ENCODE data around the gene MAEA.
"Not testable (repeated sequence)": the region's sequence is repeated elsewhere in the genome, so short reads cannot be mapped to it uniquely, and the experiment has no call there.

Gene MAEA

DNA sequence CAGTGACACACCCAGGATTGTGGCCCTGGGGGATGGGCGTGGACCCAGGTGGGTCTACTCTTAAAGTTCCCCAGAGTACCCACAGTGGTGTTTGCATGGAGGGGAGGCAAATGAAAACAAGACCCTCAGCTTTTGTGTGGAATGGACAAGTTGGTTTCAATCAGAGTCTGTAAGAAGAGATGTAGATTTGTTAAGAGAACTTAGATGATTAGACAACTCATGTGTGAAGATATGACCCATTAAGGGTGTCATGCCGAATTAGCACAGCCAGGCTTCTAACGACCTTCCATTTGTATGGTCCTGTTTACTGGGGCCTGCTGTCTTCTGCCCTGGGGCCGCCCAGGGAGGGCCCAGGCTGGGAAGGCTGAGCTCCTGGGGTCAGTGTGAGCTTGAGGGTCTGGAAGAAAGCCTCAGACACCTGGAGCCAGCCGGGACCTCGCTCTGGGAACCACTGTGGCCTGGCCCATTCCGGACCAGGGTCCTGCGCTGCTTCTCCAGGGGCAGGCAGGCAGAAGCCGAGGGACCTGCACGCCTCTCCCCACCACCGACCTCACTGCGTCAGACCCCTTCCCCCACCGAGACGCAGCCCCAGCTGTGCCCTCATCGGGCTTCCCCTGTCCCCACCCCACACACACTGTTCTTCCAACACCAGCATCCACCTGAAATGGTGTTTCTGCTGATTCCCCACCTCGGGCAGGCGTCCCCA lies 77.7 kb downstream of the MAEA start:
- DNase-seq (ENCODE audit: low read depth) = no peak

DNA sequence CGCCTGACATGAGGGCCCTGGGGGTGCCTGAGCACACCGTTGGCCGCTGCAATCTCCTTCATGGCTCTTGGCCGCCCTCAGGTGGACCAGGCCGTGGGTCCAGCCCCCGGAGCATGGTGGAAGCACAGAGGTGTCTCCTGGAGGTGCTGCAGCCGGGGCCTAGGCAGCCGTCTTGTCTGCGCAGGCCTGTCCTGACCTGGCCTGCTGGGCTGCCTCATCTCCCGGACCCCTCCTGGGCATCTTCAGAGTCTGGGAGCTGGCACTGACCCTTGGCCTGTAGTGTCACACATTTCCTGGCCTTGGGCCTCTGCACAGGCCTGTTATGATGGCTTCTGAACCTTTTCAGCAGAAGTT lies 78.2 kb downstream of the MAEA start:
- no peak for DNase-seq (ENCODE audit: low read depth)

DNA sequence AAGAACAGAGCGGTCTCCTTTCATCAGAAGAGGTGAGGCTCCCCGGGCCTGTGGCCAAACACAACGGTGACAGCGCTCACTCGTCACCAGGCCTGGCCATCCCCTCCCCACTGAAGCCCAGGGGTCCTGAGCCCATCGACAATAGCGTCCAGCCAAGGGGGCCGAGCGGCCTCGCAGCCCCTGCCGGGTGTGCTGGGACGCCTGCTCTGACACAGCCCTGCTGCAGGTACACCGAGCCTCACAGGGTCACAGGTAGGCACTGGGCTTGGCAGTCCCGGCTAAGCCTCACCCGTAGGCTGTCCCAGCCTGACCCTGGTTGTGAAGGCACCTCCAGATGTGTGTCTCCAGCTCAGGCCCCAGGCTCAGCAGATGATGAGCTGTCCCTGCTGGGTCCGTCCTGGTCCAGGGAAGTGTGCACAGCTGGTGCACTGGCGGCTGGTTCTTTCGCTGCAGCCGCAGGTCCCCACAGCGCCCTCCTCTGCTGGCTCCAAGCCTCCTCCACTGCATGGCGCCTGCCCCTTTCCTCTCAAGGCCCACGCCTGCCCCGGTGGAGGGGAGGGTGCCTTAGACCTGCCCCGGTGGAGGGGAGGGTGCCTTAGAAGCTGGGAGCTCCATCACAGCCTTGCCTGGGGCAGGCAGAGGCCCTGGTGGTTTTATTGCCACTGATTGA lies 78.9 kb downstream of the MAEA start:
- no peak for DNase-seq (ENCODE audit: low read depth)

DNA sequence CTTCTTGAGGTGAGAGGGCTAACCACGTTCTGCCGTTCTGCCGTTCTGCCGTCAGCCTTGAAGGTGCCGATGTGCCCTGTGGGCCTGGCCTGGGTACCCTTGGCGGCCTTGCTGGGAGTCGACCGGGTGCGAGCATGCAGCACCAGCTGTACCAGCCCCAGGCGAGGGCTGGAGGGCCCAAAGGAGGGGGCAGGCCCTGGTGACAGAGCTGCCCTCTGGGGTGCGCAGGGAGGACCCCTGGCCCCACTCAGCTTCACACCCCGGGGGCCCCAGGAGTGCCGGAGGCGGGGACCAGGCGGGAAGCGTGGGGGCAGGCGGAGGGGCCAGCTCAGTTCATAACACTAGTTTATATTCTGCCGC lies 79.4 kb downstream of the MAEA start:
- DNase-seq (ENCODE audit: low read depth) = no peak

DNA sequence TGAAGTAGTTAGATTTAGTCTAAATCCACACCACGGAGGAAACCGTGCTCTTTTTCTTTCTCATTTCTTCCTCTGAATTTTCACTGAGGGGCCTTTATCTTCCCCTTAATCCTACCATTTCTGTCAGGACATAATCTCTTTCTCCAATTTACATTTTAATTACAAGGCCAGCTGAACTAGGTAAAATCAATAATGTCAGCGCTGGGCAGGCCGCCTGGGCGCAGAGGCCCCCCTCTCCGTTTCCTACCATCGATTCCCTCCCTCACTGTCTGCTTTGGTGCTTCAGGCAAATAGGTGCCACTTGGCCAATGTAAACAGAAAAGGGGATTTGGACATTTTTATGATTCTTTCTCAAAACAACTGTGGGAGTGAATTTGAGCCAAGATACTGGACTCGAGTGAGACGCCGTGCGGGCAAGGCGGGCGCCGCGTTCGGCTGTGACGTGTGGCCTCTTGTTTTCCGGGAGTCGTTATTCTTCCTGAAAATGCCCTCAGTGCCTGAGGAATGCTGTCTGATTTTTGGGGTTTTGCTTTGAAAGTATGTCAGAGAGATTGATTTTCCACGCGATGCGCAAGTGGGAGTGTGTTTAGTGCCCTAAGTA lies 79.9 kb downstream of the MAEA start:
- DNase-seq (ENCODE audit: low read depth) = no peak

DNA sequence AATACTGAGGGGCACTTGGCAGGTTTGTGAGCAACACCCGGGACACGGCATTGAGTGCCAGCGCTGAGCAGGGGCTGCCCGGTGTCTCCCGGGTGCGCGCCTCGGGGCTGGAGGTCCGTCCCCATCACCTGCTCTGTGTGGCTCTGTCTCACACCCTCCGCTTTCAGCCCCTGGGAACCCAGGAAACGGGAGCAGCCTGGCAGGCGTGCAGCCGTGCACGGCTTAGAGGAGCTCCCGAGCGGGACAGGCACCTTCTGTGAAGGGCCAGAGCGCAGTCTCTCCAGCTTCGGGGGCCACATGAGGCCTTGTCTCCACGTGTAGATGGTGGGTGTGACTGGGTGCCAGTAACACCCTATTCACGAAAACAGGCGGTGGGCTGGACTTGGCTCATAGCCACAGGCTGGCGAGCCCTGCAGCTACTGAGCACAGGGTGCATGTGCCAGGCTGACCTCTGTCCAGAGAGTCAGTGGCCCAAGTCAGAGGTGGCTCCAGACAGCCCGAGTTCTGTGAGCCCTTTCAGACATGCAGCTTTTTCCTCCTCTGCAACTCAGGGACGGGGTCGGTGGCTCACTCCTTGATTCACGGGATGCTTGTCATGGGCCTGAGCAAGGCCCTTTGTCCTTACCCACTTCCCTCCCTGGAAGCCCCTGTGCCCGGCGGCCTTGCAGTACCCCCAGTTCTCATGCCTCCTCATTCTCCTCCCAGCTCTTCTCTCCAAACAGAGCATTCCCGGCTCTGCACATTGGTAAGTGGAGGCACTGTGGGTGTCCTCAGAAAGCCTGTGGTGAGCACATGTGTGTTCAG lies 80.8 kb downstream of the MAEA start:
- DNase-seq (ENCODE audit: low read depth) = no peak

DNA sequence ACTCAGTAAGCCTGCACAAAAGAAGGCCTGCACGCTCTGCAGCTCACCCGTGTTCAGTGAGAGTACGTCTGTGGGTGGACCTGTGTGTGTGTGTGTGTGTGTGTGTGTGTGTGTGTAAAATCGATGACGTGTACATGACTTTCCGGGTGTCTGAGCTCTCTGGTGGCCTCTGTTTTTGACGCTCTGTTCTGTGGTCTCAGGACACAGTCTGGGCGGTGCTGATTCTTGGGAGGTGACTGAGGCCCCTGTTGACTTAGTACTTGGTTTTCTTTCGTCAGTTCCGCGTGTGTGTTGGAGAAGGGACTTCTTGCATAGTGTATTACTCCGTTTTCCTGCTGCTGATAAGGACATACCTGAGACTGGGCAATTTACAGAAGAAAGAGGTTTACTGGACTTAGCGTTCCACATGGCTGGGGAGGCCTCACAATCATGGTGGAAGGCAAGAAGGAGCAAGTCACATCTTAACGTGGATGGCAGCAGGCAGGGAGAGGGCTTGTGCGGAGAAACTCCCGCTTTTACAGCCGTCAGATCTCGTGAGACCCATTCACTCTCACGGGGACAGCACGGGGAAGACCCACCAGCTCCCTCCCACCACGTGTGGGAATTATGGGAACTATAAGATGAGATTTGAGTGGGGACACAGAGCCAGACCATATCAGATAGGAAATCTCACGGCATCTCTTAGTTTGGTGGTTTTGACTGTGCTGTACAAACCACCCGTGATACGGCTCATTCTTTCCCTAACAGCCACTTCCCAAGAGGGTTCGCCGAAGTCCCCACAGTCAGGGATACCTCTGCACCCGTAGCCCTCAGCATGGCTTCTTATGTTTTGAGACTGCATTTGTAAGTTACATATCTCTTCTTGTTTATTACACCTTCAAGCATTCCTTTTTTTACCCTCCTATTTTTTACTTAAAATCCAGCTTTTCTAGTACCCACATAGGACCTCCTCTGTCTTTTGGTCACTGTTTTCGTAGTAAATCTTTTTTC lies 81.8 kb downstream of the MAEA start:
- no peak for DNase-seq (ENCODE audit: low read depth)

DNA sequence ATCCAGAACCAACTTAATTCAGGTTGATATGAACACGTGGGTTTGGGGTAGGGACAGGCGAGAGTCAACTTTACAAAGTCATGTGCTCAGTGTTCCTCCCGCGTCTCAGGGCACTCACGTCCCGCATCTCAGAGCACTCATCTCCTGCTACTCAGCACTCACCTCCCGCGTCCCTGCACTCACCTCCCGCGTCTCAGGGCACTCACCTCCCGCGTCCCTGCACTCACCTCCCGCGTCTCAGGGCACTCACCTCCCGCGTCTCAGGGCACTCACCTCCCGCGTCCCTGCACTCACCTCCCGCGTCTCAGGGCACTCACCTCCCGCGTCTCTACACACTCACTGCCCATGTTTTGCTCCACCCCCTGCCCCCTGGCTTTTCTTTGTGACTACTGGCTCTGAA lies 82.9 kb downstream of the MAEA start:
- DNase-seq (ENCODE audit: low read depth) = not testable (repeated sequence)

DNA sequence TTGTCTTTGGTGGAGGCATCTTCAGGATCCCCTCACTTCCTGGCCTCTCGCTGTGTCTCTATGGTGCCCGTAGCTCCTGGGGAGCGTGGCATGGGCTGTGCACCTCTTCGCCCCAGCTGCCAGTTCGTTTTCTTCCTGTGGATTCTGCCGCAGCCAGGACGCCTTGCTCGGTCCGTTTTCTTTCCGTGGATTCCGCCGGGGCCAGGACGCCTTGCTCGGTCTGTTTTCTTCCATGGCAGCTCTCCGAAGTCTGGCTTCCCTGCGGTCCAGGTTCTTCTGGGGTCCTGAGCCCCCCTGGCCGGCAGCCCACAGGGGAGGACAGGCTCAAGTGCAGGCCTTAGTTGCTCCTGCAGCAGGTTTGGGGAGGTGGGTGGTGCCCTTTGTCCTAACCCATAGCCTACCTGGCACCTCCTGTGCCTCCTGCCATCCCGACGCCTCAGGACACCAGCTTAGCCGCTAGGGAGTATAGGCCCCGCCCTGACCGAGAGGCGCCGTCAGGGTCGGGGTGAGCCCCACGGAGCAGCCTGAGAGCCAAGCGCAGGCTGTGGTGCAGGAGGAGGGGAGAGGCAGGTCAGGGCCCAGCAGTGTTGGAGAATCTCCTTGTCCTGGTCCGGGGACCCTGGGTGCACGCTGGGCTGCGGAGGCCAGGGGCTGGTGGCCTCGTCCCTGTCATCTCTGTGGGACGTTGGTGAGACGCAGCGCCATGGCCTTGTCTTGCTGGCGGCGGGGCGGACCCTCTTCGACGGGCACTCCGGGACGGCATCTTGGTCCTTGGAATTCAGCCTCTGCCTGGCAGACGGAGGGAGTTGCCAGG lies 84.4 kb downstream of the MAEA start:
- DNase-seq (ENCODE audit: low read depth) = no peak

DNA sequence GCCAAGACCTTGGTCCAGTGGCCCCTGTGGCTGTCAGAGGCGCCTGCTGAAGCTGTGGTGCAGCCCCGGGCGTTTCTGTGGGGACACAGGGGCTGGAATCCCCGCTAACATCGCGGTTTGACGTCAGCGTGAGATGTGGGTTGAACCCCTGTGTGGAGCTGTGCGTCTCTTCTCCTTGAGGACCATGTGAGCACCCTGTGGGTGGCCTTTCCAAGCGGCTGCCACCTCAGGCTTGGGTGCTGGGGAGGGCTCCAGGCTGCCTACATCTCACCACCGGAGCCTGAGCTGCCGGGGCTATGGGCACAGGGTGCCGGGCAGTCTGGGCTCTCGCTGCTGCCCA lies 85.0 kb downstream of the MAEA start:
- no peak for DNase-seq (ENCODE audit: low read depth)

DNA sequence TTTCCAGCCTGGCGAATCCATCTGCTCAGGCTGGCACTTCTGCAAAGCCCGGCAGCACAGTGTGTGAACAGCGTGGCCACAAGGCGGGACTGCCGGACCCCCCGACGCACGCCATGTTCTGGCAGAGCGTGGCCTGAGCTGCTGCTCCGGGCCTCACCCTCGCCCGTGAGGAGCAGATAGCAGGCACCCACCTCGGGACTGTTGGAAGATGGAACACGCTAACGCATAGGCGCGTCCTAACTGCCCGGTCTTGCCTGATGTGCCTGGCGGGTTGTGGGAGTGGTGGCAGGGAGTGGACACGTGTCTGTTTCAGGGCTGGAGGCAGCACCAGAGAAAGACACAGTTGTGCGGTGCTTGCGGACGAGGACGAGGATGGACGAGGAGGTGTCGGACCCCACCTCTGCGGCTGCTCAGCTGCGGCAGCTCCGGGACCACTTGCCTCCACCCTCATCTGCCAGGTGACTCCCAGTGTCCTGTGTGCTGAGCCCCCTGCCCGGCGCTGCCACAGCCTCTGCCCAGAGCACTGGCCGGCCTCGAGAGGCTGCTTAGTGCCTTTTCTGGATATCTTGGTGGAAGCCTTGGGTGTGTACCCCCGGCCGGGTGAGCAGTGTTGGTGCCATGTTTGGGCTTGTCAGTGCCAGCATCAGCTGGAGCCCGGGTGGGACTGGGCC lies 85.5 kb downstream of the MAEA start:
- no peak for DNase-seq (ENCODE audit: low read depth)

DNA sequence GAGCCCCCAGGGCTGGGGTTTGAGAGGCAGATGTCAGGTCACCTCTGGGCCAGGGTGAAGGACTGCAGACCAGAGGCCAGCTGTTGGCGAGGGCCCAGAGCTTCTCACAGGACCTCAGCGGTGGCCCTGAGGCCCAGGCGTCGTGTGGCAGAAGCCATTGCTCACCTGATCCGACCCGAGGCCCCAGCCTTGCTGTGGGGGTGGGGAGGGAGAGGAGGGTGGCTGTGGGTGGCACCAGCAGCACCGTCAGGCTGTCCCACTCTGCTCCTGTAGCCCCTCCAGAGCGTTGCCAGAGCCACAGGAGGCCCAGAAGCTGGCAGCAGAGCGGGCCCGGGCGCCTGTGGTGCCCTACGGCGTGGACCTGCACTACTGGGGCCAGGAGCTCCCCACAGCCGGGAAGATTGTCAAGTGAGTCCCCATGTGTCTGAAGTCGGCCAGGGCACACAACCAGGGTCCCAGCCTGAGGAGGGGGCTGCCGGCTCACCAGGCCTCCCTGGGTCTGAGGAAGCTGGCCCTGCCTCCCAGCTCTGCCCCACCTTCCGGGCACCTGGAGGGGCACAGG lies 86.2 kb downstream of the MAEA start:
- DNase-seq (ENCODE audit: low read depth) = no peak

DNA sequence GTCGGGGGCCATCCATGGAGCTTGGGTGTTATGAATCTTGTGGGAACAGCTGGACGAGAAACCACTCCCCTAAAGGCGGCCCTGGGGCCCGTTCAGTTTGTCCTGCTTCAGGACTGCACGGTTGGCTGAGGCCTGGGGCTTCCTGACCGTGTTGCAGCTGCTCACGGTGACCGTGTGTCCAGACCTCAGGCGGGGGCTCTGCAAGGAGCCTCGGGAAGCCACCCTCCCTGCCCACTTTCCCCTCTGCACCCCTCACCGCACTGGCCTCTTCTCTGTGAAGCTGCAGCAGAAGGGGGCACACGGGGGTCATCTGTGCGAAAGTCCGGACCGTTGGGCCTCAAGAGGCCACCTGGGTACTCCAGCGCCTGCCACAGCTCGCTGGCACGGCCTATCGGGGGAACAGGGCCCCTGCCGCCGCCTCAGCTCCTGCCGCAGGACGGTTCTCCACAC lies 86.7 kb downstream of the MAEA start:
- no peak for DNase-seq (ENCODE audit: low read depth)

DNA sequence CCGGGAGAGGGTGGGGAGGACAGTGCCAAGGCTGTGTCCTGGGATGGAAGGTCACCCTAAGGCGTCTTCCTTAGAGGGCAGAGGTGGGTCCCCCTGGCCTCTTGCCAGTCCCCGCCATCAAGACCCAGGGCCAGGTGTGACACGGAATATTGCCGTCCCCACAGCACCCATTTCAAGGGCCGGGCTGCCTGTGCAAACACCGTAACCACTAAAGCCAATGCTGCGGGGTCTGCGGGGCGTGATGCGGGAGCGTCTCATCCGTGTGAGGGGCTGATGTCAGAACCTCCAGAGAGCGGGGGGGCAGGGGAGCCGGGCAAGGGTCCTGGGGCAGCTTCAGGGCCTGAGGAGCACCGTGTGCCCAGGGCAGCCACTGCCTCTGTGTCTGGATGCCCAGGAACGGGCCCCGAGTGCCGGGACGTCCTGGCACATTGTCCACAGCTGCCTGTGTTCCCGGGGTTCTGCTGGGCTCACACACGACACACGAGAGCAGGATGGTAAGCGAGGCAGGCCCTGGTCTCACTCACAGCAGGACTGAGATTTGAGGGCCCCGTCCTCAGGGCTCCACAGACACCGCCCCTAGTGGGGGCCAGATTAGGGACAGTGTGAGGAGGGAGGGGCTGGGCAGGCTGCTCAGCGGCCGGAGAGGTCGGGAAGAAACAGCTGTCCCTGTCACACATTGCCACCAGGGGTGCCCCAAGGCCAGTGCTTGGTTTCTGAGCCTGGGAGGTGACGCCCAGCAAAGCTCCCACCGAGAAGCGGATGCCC lies 87.3 kb downstream of the MAEA start:
- no peak for DNase-seq (ENCODE audit: low read depth)

DNA sequence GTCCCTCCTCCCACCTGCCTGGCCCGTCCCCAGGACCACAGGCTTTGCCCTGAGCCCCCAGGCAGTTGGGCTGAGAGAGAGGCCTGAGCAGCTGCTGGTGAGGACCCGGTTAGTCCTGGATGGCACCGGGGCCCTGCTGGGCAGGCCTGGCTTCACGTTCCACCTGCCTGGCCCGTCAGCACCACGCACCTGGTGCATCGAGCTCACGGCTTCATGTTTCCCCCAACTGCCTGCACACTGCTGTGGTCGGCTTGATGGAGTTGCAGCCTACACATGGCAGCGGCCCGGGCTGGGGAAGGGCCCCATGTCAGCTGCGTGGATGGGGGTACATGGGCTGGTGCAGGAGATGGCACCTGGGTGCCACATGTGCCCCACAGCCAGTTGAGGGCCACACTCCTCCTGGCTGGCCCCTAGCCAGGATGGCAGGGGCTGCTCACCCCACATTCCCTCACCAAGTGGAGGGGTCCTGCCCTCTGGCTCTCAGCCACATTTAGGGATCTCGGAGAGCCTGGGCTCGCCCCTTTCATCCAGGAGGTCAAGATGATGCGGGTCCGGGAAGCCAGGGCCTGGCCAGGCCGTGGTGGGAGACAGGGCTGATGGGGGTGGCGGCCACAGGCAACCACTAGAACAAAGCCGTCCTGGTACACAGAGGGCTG lies 88.0 kb downstream of the MAEA start:
- DNase-seq (ENCODE audit: low read depth) = no peak

DNA sequence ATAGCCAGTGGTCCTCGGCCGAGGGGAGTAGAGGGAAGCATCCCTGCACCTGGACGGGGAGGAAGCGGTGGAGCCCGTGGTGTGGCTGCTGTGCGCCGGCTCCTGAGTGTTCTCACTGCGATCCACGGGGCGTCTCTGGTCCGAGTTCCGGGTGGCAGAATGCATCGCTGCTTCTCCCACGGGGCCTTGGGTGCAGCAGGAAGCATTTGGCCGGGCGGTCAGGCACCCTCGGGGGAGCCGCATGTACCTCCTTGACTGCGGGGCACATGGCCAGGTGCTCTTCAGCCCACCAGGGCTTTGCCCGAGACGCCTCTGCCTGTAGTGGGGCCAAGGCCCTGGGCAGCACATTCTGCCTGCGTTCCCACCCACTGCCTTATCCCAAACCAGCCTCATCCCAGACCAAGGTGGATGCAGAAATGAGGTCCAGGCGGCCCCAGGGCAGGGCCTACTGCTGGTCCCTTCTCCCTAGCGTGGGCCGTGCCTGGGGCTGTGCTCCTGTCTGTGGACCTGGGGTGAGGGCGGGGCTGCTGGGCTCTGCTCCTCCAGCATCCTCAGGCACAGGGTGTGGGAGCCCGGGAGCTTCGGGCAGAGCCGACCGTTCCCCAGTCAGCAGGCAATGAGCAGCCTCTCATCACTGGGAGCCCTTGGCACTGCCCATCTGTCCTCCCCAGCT lies 89.0 kb downstream of the MAEA start:
- no peak for DNase-seq (ENCODE audit: low read depth)

DNA sequence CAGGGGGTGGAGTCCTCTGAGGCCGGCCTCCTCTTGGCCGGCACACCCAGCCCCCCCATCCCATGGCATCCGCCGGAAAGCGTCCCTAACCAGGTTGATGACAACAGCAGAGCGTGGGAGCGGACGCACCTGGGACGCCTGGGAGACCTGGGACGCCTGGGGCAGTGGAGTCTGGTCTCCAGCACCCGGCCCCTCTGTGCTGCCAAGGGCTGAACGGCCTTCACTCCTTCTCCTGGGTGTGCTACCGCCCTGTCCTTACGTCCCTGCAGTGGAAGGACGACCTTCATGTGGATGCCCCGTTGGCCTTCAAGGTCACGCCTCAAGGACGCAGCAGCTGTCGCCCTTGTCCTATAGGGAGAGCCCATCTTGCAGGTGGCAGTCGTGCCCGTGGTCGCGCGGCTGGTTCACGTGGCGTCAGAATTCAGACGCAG lies 89.7 kb downstream of the MAEA start:
- DNase-seq (ENCODE audit: low read depth) = no peak

DNA sequence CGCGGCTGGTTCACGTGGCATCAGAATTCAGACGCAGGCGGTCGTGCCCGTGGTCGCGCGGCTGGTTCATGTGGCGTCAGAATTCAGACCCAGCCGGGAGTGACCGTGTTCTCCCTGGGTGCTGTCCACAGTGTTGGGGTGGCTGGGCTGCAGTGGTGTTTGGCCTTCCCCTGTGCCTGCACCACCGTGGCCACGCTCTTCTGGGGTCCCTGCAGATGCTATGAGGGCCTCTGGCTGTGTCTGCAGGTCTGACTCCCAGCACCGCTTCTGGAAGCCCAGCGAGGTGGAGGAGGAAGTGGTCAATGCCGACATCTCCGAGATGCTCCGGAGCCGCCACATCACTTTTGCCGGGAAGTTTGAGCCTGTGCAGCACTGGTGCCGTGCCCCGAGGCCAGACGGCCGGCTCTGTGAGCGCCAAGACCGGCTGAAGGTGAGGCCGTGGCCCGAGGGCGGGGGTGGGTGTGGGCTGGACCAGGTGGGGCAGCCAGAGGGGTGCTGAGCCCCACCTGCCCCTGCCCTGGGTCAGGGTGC lies 90.2 kb downstream of the MAEA start:
- DNase-seq (ENCODE audit: low read depth) = no peak
